Raji (cell line): ENCODE measurements around the gene ARHGEF12.

Experiments used
- POLR2A ChIP-seq: IDR thresholded peaks from 2 replicates; pipeline ENCODE4 v1.6.1; 2011; ENCODE audit warnings: low read depth, low read length, control low read depth; ENCODE audit not compliant: insufficient read depth

The ARHGEF12 gene

GRCh38 chr11:120528749-120529148 lies 192.5 kb downstream of the ARHGEF12 start:
- no peak for TF ChIP-seq POLR2A

GRCh38 chr11:120529214-120529613 lies 193.0 kb downstream of the ARHGEF12 start:
- no peak for TF ChIP-seq POLR2A

GRCh38 chr11:120529911-120530310 lies 193.7 kb downstream of the ARHGEF12 start:
- no peak for TF ChIP-seq POLR2A

GRCh38 chr11:120532082-120532831 lies 196.0 kb downstream of the ARHGEF12 start:
- TF ChIP-seq POLR2A: no peak

GRCh38 chr11:120532832-120533196 lies 196.6 kb downstream of the ARHGEF12 start:
- no peak for TF ChIP-seq POLR2A

- no peak for TF ChIP-seq POLR2A
Observed at GRCh38 chr11:120536091-120536796, 200.0 kb downstream of the ARHGEF12 start.

GRCh38 chr11:120536797-120537169 lies 200.6 kb downstream of the ARHGEF12 start:
- TF ChIP-seq POLR2A: no peak

- TF ChIP-seq POLR2A: no peak
Observed at GRCh38 chr11:120537996-120538395, 201.8 kb downstream of the ARHGEF12 start.

GRCh38 chr11:120538707-120539106 lies 202.5 kb downstream of the ARHGEF12 start:
- TF ChIP-seq POLR2A: no peak
